KOPT-K1 (cell line): Measurements from ENCODE around the gene SLCO1A2.

ENCODE experiments used
- H3K27ac ChIP-seq: fragments of 200-600 bp; sonication (generic); 2 replicates; pipeline ENCODE4 v1.5.1; 2016; ENCODE audit warnings: antibody characterized with exemption, mild to moderate bottlenecking, low read depth, low read length; ENCODE audit not compliant: poor library complexity, severe bottlenecking
- H3K36me3 ChIP-seq: fragments of 200-600 bp; sonication (generic); 2 replicates; pipeline ENCODE4 v1.5.1; 2017; ENCODE audit warnings: antibody characterized with exemption, mild to moderate bottlenecking, low read length, moderate library complexity; ENCODE audit not compliant: insufficient read depth
- H3K9me3 ChIP-seq: fragments of 200-600 bp; sonication (generic); 2 replicates; pipeline ENCODE4 v1.5.1; 2017; ENCODE audit warnings: antibody characterized with exemption, low read length, mild to moderate bottlenecking; ENCODE audit not compliant: insufficient read depth, poor library complexity, severe bottlenecking

The SLCO1A2 gene

DNA sequence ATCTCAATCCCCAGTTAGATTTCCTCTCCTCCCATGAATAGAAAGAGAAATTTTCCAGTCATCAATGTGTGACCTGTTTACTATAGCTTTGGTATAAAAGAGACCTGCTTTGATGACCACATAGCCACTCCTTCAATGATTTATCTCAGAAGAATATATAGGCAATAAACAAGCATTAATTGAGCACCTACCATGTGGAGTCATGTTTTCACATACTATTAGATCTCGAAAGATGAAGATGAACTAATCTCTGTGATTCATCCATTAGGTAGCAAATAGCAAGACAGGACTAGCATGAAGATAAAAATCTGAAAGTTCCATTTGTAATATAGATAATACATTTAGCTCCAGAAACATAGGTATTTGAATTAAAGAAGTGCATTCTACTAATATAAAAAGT, 40.5 kb downstream of the SLCO1A2 start:
- no peaks in the 10 kb centered on the region for H3K9me3 ChIP-seq
- no peak overlapping the region for H3K27ac ChIP-seq
- H3K36me3 ChIP-seq: no peaks in the 10 kb centered on the region

DNA sequence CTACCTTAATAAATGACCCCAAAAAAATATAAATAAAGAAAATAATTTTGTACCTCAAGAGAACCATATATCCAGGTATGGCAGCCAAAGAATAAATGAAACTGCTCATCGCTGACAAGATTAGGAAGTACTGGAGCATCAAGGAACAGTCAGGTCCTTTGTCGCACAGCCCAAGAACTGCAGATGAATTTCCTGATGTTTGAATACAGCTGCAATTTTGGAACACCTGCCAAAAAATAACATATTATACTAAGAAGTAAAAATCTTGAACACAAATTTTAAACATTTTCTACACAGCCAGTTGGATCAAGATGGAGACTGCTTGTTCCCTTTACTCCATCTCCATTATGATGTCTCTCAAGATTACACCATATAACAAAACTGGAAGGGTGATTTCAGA, 42.6 kb downstream of the SLCO1A2 start:
- H3K27ac ChIP-seq: no peak overlapping the region
- no peaks in the 10 kb centered on the region for H3K9me3 ChIP-seq
- no peaks in the 10 kb centered on the region for H3K36me3 ChIP-seq

DNA sequence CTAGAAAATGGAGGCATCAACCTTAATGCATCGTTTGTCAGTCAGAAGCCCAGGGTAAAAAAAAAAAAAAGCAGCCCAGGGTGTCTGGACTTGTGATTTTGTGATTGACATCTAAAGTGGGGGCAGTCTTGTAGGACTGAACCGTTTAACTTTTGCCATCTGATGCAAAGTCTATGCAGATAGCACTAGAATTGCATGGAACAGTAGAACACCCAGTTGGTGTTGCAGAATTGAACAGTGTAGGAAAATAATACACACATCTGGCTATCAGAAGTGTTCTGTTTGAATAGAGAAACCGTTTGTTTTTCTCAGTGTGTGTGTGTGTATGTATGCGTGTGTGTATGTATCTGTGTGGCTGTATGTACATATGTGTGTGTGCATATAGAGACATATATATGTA, 45.0 kb downstream of the SLCO1A2 start:
- no peaks in the 10 kb centered on the region for H3K9me3 ChIP-seq
- H3K36me3 ChIP-seq: no peaks in the 10 kb centered on the region
- H3K27ac ChIP-seq: no peak overlapping the region

DNA sequence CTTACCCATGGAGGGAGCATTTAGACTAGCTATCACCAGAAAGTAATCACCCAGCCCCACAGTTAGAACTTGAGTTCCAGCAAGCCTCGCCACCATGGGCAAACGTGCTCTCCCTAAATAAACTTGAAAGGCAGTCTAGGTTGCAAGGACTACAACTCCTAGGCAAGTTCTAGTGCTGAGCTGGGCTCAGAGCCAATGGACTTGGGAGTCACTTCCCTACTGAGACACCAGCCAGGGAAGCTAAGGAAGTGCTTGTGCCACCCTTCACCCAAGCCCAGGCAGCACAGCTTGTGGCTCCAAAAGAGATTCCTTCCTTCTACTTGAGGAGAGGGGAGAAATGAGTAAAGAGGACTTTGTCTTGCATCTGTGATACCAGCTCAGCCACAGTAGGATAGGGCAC, 57.9 kb downstream of the SLCO1A2 start:
- Histone ChIP-seq H3K27ac (no peak overlapping the region), H3K36me3 (no peaks in the 10 kb centered on the region), H3K9me3 (no peaks in the 10 kb centered on the region)

DNA sequence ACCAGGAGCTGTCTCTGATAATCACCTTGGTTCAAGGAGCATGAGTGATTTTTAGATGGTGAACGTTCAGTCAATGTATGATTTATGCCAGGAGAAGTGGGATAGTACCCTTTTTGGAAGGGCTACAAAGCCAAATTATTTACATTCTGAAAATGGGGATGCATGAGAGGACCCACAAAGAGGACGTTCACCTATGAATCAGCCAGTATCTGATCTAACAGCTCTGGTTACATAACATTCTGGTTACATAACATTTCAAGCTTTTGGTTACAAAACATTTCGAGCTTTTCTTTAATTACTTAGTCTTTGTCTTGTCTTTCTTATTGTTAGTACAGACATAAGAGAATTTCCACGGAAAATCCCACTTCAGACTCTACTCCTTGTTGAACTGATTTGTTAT, 68.8 kb downstream of the SLCO1A2 start:
- no peak overlapping the region for H3K27ac ChIP-seq
- H3K9me3 ChIP-seq: no peaks in the 10 kb centered on the region

DNA sequence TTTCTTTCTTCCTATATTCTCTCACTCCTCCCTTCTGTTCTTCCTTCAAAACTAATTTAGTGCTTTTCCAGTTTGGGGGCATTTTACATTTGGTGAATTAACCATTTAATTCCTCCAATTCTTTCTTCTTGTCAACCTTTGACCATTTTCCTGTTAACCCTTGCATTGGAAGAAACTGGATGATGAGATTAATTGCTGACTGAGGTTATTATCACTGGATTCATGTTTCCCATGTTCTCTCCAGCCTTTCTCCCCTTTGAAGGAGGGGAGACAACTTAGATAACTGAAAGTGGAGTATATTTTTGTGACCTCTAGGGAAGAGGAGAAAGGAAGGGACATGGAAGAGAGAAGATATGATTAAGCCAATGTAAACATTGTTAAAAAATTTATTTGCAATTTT, 70.5 kb downstream of the SLCO1A2 start:
- Histone ChIP-seq H3K9me3 (no peaks in the 10 kb centered on the region), H3K36me3 (no peaks in the 10 kb centered on the region), H3K27ac (no peak overlapping the region)

More for the DNA sequence above, 68.8 kb downstream of the SLCO1A2 start:
- no peaks in the 10 kb centered on the region for H3K36me3 ChIP-seq

DNA sequence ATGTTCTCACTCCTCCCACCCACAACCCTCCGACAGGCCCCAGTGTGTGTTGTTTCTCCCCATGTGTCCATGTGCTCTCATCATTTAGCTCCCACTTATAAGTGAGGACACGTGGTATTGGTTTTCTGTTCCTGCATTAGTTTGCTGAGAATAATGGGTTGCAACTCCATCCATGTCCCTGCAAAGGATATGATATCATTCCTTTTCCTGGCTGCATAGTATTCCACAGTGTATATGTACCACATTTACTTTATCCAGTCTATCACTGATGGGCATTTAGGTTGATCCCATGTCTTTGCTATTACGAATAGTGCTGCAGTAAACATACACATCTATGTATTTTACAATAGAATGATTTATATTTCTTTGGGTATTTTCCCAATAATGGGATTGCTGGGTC, 77.5 kb downstream of the SLCO1A2 start:
- Histone ChIP-seq H3K9me3 (no peaks in the 10 kb centered on the region), H3K27ac (no peak overlapping the region), H3K36me3 (no peaks in the 10 kb centered on the region)

DNA sequence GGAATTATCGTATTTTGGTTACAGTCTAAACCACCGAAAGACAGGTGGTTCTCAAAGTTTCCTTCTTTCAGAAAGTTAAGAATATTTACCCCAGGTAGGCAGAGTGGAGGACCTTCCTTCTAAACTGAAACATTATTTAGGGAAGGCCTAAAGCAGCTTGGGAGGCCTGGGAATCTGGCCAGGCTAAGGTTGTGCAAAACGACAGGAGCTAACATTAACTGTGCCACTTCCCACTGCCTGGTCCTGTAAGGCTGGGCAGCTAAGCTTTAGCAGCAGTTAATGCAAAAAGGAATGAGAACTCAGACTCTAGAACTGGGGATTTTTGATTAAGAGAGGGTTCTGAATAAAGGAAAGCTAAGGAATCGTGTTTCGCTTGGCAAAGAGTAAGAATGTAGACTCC, 82.6 kb downstream of the SLCO1A2 start:
- Histone ChIP-seq H3K36me3 (no peaks in the 10 kb centered on the region), H3K27ac (no peak overlapping the region)

DNA sequence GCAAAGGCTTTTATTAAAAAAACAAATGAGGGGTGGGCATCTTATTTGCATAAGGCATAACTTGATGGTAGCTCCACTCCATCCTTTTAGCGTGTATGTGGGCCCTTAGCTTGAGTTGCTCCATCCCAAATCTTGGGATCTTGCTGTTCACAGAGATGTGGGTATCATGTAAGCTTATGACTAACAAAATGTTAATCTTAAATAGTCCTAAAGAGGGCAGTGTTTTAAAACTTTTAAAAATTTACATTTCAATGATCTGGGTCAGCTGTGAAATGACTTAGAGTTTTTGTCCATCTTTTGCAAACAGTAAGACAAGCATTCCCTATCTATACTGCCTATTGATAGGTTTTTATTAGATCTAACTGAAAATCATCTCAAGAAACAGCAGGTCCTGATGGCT, 86.0 kb downstream of the SLCO1A2 start:
- Histone ChIP-seq H3K9me3 (no peaks in the 10 kb centered on the region), H3K27ac (no peak overlapping the region), H3K36me3 (no peaks in the 10 kb centered on the region)

More for the DNA sequence above, 82.6 kb downstream of the SLCO1A2 start:
- no peaks in the 10 kb centered on the region for H3K9me3 ChIP-seq

DNA sequence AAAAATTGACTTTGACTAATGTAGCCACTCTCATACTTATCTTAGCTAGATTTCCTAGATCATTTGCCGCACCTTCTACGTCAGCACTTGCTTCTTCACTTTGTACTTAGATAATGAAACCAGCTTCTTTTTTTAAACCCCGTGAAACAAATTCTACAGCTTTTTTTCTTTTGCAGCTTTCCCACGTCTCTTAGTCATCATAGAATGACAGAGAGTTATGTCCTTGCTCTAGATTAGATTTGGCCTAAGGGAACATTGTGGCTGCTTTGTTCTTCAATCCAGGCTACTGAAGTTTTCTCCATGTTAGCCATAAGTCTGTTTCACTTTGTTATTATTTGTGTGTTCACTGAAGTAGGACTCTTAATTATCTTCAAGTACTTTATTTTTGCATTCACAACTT, 94.9 kb downstream of the SLCO1A2 start:
- no peak overlapping the region for H3K27ac ChIP-seq
- no peaks in the 10 kb centered on the region for H3K9me3 ChIP-seq
- H3K36me3 ChIP-seq: no peaks in the 10 kb centered on the region

DNA sequence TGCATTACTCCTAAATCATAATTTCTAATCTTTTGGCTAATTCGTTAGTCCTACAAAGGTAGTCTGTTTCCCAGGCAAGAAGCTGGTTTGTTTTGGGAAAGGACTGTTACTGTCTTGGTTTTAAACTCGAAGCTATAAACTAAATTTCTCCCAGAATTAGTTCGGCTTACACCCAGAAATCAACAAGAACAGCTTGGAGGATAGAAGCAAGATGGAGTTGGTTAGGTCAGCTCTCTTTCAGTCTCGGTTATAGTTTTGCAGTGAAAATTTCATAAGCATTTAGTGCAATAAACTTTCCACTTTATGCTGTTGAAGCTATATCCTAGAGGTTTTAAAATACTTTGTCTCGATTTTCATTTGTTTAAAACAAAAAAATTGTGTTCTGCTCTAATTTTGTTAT, 100.3 kb downstream of the SLCO1A2 start:
- H3K27ac ChIP-seq: no peak overlapping the region
- no peaks in the 10 kb centered on the region for H3K36me3 ChIP-seq
- no peaks in the 10 kb centered on the region for H3K9me3 ChIP-seq

DNA sequence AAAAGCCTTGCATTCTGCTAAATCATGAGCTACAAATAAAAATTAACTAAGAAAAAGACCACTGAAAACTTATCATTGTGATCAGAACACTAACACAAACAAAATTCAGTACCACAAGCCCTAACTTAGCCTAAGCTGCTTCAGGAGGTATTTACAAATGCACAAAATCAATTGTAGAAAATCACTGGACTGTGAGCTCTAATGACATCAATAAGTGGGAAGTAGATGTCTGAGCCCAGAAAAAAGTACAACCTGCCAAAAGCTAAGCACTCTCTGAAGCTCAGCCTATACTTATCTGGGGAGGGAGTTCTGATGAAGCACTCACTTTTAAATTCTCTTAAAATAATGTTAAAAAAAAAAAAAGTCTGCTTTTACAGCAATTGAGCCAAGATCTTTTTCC, 110.8 kb downstream of the SLCO1A2 start:
- Histone ChIP-seq H3K9me3 (no peaks in the 10 kb centered on the region), H3K36me3 (no peaks in the 10 kb centered on the region), H3K27ac (no peak overlapping the region)

DNA sequence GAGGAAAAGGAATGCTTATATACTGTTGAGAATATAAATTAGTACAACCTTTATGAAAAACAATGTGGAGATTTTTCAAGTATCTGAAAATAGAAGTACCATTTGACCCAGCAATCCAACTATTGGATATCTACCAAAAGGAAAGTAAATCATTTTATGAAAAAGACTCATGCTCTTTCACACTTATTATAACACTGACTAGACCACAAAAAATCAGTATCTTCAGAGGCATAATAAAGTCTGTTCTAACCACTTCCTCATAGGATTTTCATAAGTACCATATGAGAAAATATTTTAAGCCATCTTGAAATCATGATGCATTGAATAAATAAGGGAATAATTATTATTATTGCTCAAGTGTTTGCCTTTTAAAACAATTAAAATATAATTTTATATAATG, 112.9 kb downstream of the SLCO1A2 start:
- Histone ChIP-seq H3K9me3 (no peaks in the 10 kb centered on the region), H3K36me3 (no peaks in the 10 kb centered on the region)

DNA sequence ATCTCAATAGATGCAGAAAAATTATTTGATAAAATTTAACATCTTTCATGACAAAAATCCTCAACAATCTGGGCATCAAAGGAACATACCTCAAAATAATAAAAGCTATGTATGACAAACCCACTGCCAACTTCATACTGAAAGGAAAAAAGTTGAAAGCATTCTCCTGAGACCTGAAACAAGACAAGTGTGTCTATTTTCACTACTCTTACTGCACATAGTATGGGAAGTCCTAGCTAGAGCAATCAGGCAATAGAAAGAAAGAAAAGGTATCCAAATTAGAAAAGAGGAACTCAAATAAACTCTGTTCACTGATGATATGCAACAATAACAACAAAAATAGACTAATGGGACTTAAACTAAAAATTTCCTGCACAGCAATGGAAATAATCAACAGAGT, 113.6 kb downstream of the SLCO1A2 start:
- no peak overlapping the region for H3K27ac ChIP-seq
- H3K9me3 ChIP-seq: no peaks in the 10 kb centered on the region
- no peaks in the 10 kb centered on the region for H3K36me3 ChIP-seq

More for the DNA sequence above, 112.9 kb downstream of the SLCO1A2 start:
- H3K27ac ChIP-seq: no peak overlapping the region

DNA sequence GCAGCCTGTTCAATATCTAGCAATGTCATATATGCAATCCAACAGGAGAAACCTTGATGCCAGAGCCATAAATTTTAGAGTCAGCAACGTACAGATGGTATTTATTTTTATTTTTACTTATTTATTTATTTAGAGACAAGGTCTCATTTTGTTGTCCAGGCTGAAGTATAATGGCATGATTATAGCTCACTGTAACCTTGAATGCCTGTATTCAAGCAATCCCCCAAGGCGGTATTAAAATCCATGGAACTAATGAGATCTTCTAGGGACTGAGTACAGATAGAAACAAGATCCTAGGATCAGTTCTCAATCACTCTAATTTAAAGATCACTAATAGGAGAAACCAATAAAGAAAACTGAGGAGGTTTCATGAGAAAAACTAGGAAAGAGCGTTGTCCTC, 114.5 kb downstream of the SLCO1A2 start:
- no peak overlapping the region for H3K27ac ChIP-seq
- no peaks in the 10 kb centered on the region for H3K9me3 ChIP-seq
- H3K36me3 ChIP-seq: no peaks in the 10 kb centered on the region

DNA sequence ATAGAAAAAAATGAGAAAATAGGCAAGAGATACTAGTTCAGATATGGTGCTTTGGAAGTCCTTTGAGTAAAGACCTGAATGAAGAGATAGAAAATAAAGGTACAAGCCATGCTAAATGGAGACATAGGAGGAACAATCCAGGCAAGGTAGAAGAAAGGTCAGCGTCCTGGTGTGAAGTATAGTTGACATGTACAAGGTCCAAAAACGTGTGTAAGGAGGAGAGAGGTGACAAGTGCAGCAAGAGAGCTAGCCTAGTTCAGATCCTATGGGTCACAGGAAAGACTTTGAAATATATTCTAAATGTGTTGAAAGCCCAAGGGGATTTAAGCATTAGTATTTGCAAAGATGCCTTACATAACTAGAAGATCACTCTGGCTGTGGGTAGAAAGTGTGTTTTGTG, 115.5 kb downstream of the SLCO1A2 start:
- Histone ChIP-seq H3K9me3 (no peaks in the 10 kb centered on the region), H3K27ac (no peak overlapping the region), H3K36me3 (no peaks in the 10 kb centered on the region)
